WTC11 (cell line): ENCODE data around the gene ETV6. TPM values are rescaled to one million over a fixed set of nuclear protein-coding genes. Genes with fewer than 3 reads are reported as not detected.
A peak's percentile ranks its signal among the peaks of the same experiment; 100 is the strongest.

Experiments used
- ATAC-seq: fragments of 200-7000 bp; cut with Tn5 transposase; 2 replicates; pipeline ENCODE4 v1.10.0; 2021; ENCODE audit warnings: mild to moderate bottlenecking, moderate library complexity
- CTCF ChIA-PET: fragments of 300-600 bp; sonication (Branson Sonifier 250); formaldehyde crosslinking; loops from one replicate; lab custom pipeline; 2021; ENCODE audit warnings: antibody characterized with exemption; lab: Charles Lee
- POLR2A ChIA-PET: fragments of 350-600 bp; sonication (Branson Sonifier 250); formaldehyde crosslinking; loops from one replicate; lab custom pipeline; 2021; ENCODE audit warnings: antibody characterized with exemption; lab: Charles Lee
- DNase-seq: peaks from one replicate; pipeline ENCODE4 v3.0.0; 2021; ENCODE audit warnings: low spot score
- H3K27ac Mint-ChIP-seq: 2 replicates; pipeline ENCODE4 v1.8.0; 2021; ENCODE audit warnings: mixed read lengths
- H3K27me3 Mint-ChIP-seq: 2 replicates; pipeline ENCODE4 v1.8.0; 2021; ENCODE audit warnings: low read depth, mild to moderate bottlenecking, moderate library complexity, mixed read lengths
- H3K36me3 Mint-ChIP-seq: 2 replicates; pipeline ENCODE4 v1.8.0; 2021; ENCODE audit warnings: mixed read lengths
- H3K4me1 Mint-ChIP-seq: 2 replicates; pipeline ENCODE4 v1.8.0; 2022; ENCODE audit warnings: mixed read lengths
- H3K4me3 Mint-ChIP-seq: 2 replicates; pipeline ENCODE4 v1.8.0; 2021; ENCODE audit warnings: mild to moderate bottlenecking, moderate library complexity, mixed read lengths
- H3K9me3 Mint-ChIP-seq: 2 replicates; pipeline ENCODE4 v1.8.0; 2021; ENCODE audit warnings: mixed read lengths
- ATF1 ChIP-seq: sonication (generic); formaldehyde crosslinking; IDR thresholded peaks from 2 replicates; pipeline ENCODE4 v1.8.1; 2023; ENCODE audit warnings: mild to moderate bottlenecking, moderate library complexity, missing genetic modification reagents
- ETV6 ChIP-seq: sonication (generic); formaldehyde crosslinking; IDR thresholded peaks from 2 replicates; pipeline ENCODE4 v1.8.1; 2022; ENCODE audit warnings: mild to moderate bottlenecking, missing genetic modification reagents
- FOXK1 ChIP-seq: sonication (generic); formaldehyde crosslinking; IDR thresholded peaks from 2 replicates; pipeline ENCODE4 v1.8.0; 2022; ENCODE audit warnings: mild to moderate bottlenecking, moderate library complexity, missing genetic modification reagents
- FOXP1 ChIP-seq: sonication (generic); formaldehyde crosslinking; IDR thresholded peaks from 2 replicates; pipeline ENCODE4 v1.8.0; 2022; ENCODE audit warnings: missing genetic modification reagents, mild to moderate bottlenecking, moderate library complexity, borderline replicate concordance
- GABPB1 ChIP-seq: sonication (generic); formaldehyde crosslinking; IDR thresholded peaks from 2 replicates; pipeline ENCODE4 v1.8.1; 2023; ENCODE audit warnings: mild to moderate bottlenecking, missing genetic modification reagents
- GRHL2 ChIP-seq: fragments of 250-450 bp; sonication (Bioruptor Pico); IDR thresholded peaks from 2 replicates; pipeline ENCODE4 v1.8.0; 2022; ENCODE audit warnings: mild to moderate bottlenecking, moderate library complexity; ENCODE audit not compliant: insufficient replicate concordance, severe bottlenecking
- GTF2I ChIP-seq: fragments of 250-450 bp; sonication (Bioruptor Pico); conservative IDR thresholded peaks from 2 replicates; pipeline ENCODE4 v1.4.0; 2021; ENCODE audit warnings: mild to moderate bottlenecking
- JAZF1 ChIP-seq: fragments of 250-450 bp; sonication (Bioruptor Pico); IDR thresholded peaks from 2 replicates; pipeline ENCODE4 v1.9.0; 2021; ENCODE audit warnings: moderate library complexity, mild to moderate bottlenecking, inconsistent platforms
- NFE2L1 ChIP-seq: sonication (generic); formaldehyde crosslinking; IDR thresholded peaks from 2 replicates; pipeline ENCODE4 v1.8.1; 2023; ENCODE audit warnings: missing genetic modification reagents
- NFYB ChIP-seq: sonication (generic); formaldehyde crosslinking; conservative IDR thresholded peaks from 2 replicates; pipeline ENCODE4 v1.8.0; 2022; ENCODE audit warnings: low read depth, missing genetic modification reagents
- OVOL2 ChIP-seq: fragments of 250-450 bp; sonication (Bioruptor Pico); IDR thresholded peaks from 2 replicates; pipeline ENCODE4 v1.9.0; 2021; ENCODE audit warnings: mild to moderate bottlenecking, borderline replicate concordance
- SOX15 ChIP-seq: fragments of 250-450 bp; sonication (Bioruptor Pico); IDR thresholded peaks from 2 replicates; pipeline ENCODE4 v1.9.0; 2021; ENCODE audit warnings: mild to moderate bottlenecking
- TEAD1 ChIP-seq: sonication (generic); formaldehyde crosslinking; IDR thresholded peaks from 2 replicates; pipeline ENCODE4 v1.8.0; 2022; ENCODE audit warnings: mild to moderate bottlenecking, missing genetic modification reagents
- total RNA-seq: library from RNA; stranded (reverse); gene quantifications from 3 replicates; pipeline ENCODE4 v1.2.3, GENCODE V29; 2021
- TF ChIP-seq, protein P1 (sequence below): sonication (generic); formaldehyde crosslinking; IDR thresholded peaks from 2 replicates; pipeline ENCODE4 v1.8.1; 2022; ENCODE audit warnings: missing genetic modification reagents, borderline replicate concordance
- TF ChIP-seq, protein P2 (sequence below): sonication (generic); formaldehyde crosslinking; IDR thresholded peaks from 2 replicates; pipeline ENCODE4 v1.8.0; 2023; ENCODE audit warnings: missing genetic modification reagents, mild to moderate bottlenecking, borderline replicate concordance
- TF ChIP-seq, protein P3 (sequence below): sonication (generic); formaldehyde crosslinking; IDR thresholded peaks from 2 replicates; pipeline ENCODE4 v1.8.1; 2023; ENCODE audit warnings: mild to moderate bottlenecking, moderate library complexity, missing genetic modification reagents
- TF ChIP-seq, protein P4 (sequence below): sonication (generic); formaldehyde crosslinking; IDR thresholded peaks from 2 replicates; pipeline ENCODE4 v1.8.1; 2023; ENCODE audit warnings: mild to moderate bottlenecking, missing genetic modification reagents, moderate library complexity
- TF ChIP-seq, protein P5 (sequence below): sonication (generic); formaldehyde crosslinking; IDR thresholded peaks from 2 replicates; pipeline ENCODE4 v1.8.0; 2022; ENCODE audit warnings: mild to moderate bottlenecking, missing genetic modification reagents
- TF ChIP-seq, protein P6 (sequence below): fragments of 250-450 bp; sonication (Bioruptor Pico); conservative IDR thresholded peaks from 2 replicates; pipeline ENCODE4 v1.9.0; 2021; ENCODE audit warnings: mild to moderate bottlenecking
- TF ChIP-seq, protein P7 (sequence below): sonication (generic); formaldehyde crosslinking; IDR thresholded peaks from 2 replicates; pipeline ENCODE4 v1.8.0; 2022; ENCODE audit warnings: mild to moderate bottlenecking, missing genetic modification reagents

Gene ETV6
- total RNA-seq, 1 experiment from 2014 or later = 23.5 TPM

DNA sequence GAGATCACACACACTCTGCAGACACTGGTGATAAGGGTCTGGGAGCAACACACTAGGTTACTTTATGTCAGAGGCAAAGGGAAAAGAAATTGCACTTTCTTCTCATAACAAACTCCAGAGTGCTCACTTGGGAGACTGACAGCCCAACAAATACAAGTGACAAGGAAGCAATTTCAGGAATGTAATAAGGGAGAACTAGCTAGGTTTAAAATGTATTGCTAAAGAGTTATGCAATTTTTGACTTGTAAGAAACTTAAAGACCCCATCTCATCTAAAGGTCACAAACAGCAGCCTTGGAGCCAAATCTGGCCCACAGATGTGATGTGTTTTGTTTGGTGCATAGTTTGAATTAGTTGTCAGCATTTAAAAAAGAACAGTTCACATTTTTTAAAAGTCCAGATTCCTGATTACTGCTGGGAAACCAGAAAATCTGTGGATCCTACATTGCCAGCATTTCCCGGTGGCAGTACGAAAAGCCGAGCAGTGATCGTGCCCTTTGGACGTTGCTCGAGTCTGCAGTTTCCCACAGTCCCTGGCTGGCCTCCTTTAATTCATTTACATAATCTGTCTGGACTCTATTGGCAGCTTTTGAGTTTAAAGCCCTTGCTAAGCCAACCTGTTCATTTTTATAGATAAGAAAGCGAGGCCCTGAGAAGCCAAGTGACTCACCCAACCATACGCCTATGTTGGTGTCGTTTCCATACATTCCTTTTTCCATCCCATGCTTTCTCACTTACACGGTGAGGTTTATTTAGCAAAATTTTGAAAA is 42.0 kb upstream of the ETV6 start:
- Mint-ChIP-seq H3K9me3 (peaks cover 8% of the 10 kb centered on the region), H3K4me1 (peaks cover 89% of the 10 kb centered on the region)
- POLR2A ChIA-PET = interaction anchor here (1.5 kb wide), 1 partner anchor 43 kb away, joined by 5 read pairs; no protein-coding TSS in a partner anchor
- DNase-seq = no peak
- TF ChIP-seq SOX15 (CRISPR knock-in tag) (no peak), OVOL2 (CRISPR knock-in tag) (no peak)
- TF ChIP-seq, protein P1, sequence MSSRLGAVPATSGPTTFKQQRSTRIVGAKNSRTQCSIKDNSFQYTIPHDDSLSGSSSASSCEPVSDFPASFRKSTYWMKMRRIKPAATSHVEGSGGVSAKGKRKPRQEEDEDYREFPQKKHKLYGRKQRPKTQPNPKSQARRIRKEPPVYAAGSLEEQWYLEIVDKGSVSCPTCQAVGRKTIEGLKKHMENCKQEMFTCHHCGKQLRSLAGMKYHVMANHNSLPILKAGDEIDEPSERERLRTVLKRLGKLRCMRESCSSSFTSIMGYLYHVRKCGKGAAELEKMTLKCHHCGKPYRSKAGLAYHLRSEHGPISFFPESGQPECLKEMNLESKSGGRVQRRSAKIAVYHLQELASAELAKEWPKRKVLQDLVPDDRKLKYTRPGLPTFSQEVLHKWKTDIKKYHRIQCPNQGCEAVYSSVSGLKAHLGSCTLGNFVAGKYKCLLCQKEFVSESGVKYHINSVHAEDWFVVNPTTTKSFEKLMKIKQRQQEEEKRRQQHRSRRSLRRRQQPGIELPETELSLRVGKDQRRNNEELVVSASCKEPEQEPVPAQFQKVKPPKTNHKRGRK (CRISPR knock-in tag) = no peak
- TF ChIP-seq, protein P2, sequence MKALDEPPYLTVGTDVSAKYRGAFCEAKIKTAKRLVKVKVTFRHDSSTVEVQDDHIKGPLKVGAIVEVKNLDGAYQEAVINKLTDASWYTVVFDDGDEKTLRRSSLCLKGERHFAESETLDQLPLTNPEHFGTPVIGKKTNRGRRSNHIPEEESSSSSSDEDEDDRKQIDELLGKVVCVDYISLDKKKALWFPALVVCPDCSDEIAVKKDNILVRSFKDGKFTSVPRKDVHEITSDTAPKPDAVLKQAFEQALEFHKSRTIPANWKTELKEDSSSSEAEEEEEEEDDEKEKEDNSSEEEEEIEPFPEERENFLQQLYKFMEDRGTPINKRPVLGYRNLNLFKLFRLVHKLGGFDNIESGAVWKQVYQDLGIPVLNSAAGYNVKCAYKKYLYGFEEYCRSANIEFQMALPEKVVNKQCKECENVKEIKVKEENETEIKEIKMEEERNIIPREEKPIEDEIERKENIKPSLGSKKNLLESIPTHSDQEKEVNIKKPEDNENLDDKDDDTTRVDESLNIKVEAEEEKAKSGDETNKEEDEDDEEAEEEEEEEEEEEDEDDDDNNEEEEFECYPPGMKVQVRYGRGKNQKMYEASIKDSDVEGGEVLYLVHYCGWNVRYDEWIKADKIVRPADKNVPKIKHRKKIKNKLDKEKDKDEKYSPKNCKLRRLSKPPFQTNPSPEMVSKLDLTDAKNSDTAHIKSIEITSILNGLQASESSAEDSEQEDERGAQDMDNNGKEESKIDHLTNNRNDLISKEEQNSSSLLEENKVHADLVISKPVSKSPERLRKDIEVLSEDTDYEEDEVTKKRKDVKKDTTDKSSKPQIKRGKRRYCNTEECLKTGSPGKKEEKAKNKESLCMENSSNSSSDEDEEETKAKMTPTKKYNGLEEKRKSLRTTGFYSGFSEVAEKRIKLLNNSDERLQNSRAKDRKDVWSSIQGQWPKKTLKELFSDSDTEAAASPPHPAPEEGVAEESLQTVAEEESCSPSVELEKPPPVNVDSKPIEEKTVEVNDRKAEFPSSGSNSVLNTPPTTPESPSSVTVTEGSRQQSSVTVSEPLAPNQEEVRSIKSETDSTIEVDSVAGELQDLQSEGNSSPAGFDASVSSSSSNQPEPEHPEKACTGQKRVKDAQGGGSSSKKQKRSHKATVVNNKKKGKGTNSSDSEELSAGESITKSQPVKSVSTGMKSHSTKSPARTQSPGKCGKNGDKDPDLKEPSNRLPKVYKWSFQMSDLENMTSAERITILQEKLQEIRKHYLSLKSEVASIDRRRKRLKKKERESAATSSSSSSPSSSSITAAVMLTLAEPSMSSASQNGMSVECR (CRISPR knock-in tag) = no peak
- TF ChIP-seq, all 79 proteins: peak for 0
- no peak for ATAC-seq
- CTCF ChIA-PET = interaction anchor here (1.5 kb wide), 1 partner anchor 127 kb away, joined by 6 read pairs; no protein-coding TSS in a partner anchor
- Mint-ChIP-seq H3K36me3 (peaks cover 4% of the 10 kb centered on the region; the same call in 1 of the 2 replicates), H3K27ac (peak overlapping the region; percentile 96), H3K4me3 (no peak overlapping the region), H3K27me3 (peaks cover 2% of the 10 kb centered on the region)

DNA sequence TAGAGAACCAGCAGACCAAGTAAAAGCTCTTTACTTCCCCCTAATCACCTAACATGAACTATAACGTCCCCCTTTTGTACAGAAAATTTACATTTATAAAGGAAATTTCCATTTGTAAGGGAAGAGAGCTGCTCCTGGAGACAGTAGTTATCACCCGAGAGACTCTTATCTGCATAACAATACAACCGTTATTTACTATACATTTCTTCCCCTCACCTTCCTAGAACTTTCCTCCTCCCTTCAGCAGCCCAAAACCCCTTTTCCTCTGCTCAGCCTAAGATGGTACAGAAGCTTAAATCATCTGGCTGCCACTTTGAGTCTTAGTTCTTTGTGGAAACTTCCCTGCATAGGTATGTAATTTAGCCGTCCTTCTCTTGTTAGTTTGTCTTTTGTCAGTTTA is 40.4 kb upstream of the ETV6 start:
- CTCF ChIA-PET = interaction anchor here (0.9 to 1.5 kb wide), 6 partner anchors 10 to 125 kb away, joined by 3 to 6 read pairs (median 3); partner anchors contain the start of gene ETV6
- TF ChIP-seq NFE2L1 (CRISPR knock-in tag) (0 out of 2 replicates have a peak, but pooled peaks have one; percentile 30), JAZF1 (peak; percentile 88), FOXK1 (CRISPR knock-in tag) (peak; percentile 37; the same call in 1 of the 2 replicates), GABPB1 (CRISPR knock-in tag) (no peak), ETV6 (CRISPR knock-in tag) (peak; percentile 92), GTF2I (CRISPR knock-in tag) (no peak), FOXP1 (no peak), NFYB (CRISPR knock-in tag) (no peak), TEAD1 (CRISPR knock-in tag) (peak; percentile 59; the same call in 1 of the 2 replicates), ATF1 (CRISPR knock-in tag) (no peak), GRHL2 (no peak)
- TF ChIP-seq, protein P3, sequence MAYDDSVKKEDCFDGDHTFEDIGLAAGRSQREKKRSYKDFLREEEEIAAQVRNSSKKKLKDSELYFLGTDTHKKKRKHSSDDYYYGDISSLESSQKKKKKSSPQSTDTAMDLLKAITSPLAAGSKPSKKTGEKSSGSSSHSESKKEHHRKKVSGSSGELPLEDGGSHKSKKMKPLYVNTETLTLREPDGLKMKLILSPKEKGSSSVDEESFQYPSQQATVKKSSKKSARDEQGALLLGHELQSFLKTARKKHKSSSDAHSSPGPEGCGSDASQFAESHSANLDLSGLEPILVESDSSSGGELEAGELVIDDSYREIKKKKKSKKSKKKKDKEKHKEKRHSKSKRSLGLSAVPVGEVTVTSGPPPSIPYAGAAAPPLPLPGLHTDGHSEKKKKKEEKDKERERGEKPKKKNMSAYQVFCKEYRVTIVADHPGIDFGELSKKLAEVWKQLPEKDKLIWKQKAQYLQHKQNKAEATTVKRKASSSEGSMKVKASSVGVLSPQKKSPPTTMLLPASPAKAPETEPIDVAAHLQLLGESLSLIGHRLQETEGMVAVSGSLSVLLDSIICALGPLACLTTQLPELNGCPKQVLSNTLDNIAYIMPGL (CRISPR knock-in tag) = no peak
- TF ChIP-seq, protein P4, sequence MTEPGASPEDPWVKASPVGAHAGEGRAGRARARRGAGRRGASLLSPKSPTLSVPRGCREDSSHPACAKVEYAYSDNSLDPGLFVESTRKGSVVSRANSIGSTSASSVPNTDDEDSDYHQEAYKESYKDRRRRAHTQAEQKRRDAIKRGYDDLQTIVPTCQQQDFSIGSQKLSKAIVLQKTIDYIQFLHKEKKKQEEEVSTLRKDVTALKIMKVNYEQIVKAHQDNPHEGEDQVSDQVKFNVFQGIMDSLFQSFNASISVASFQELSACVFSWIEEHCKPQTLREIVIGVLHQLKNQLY = no peak
- TF ChIP-seq, protein P5, sequence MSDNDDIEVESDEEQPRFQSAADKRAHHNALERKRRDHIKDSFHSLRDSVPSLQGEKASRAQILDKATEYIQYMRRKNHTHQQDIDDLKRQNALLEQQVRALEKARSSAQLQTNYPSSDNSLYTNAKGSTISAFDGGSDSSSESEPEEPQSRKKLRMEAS (CRISPR knock-in tag) = no peak
- TF ChIP-seq, protein P6, sequence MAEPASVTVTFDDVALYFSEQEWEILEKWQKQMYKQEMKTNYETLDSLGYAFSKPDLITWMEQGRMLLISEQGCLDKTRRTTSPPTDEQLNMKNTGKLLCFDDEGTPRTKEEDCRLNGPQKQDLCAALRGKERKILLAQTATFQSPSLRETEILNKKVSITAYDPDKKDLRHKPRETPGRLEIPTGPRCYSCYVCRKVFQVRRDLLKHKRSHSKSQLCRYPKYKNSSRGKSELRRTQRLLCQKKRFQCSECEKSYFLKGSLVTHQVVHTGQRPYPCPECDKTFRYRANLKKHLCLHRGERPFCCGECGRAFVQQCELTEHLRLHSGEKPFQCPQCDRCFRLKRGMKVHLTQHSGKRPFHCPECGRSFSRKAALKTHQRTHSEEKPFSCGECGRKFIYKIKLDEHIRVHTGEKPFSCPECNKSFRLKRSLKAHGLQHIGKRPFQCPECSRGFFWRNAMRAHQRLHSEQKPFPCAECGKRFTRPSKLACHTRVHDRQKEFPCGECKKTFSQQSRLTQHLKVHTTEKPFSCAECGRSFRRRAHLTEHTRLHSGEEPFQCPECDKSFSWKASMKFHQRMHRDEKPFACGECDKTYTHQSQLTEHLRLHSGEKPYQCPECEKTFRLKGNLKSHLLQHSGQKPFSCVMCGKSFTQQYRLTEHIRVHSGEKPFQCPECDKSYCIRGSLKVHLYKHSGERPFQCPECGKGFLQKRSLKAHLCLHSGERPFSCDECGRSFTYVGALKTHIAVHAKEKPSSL = peak; percentile 66; the same call in 1 of the 2 replicates
- TF ChIP-seq, protein P7, sequence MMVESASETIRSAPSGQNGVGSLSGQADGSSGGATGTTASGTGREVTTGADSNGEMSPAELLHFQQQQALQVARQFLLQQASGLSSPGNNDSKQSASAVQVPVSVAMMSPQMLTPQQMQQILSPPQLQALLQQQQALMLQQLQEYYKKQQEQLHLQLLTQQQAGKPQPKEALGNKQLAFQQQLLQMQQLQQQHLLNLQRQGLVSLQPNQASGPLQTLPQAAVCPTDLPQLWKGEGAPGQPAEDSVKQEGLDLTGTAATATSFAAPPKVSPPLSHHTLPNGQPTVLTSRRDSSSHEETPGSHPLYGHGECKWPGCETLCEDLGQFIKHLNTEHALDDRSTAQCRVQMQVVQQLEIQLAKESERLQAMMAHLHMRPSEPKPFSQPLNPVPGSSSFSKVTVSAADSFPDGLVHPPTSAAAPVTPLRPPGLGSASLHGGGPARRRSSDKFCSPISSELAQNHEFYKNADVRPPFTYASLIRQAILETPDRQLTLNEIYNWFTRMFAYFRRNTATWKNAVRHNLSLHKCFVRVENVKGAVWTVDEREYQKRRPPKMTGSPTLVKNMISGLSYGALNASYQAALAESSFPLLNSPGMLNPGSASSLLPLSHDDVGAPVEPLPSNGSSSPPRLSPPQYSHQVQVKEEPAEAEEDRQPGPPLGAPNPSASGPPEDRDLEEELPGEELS (CRISPR knock-in tag) = peak; percentile 58; the same call in 1 of the 2 replicates

More for the DNA sequence above, 40.4 kb upstream of the ETV6 start:
- Mint-ChIP-seq H3K9me3 (peaks cover 8% of the 10 kb centered on the region), H3K27me3 (peaks cover 2% of the 10 kb centered on the region), H3K27ac (peak overlapping the region; percentile 96), H3K4me3 (peak overlapping the region; percentile 57), H3K4me1 (peaks cover 91% of the 10 kb centered on the region), H3K36me3 (peaks cover 4% of the 10 kb centered on the region; the same call in 1 of the 2 replicates)
- POLR2A ChIA-PET = interaction anchor here (0.6 to 1.5 kb wide), 3 partner anchors 16 to 650 kb away, joined by 3 to 5 read pairs (median 4); no protein-coding TSS in a partner anchor
- ATAC-seq (peak; percentile 90), DNase-seq (no peak)
